ENCODE measurements around the gene GREM2. TPM values are rescaled to one million over a fixed set of nuclear protein-coding genes. Genes with fewer than 3 reads are reported as not detected.

GREM2 gene
- total RNA-seq, 4 donors from 2014 or later, result 0.10 to 0.75 (median 0.64) TPM

DNA sequence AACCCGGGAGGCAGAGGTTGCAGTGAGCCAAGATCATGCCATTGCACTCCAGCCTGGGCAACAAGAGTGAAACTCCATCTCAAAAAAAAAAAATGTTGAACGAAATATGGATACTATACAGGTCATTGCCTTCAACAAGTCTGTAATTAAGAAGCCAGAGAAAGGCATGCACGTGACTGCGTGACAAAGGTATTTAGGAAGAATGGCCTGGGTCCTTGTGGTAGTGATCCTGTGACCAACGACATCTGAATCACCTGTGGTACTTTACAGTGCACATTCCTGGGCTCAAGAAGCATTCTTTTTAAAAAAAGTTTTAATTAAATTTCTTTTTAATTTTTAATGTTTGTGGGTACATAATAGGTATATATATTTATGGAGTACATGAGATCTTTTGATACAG is 115.0 kb downstream of the GREM2 start:
- Histone ChIP-seq H3K4me1 (no peaks in the 10 kb centered on the region), H3K4me3 (no peak overlapping the region), H3K36me3 (no peaks in the 10 kb centered on the region), H3K27me3 (no peaks in the 10 kb centered on the region), H3K27ac (no peak overlapping the region), H3K9me3 (no peaks in the 10 kb centered on the region)
- intact Hi-C loops (cut with DNase I; ENCODE audit: low total_unique reads) (no loop called here), in situ Hi-C loops (cut with MboI; ENCODE audit: low sequenced_read_pairs in 4 of 4) (no loop called here)
- DNase-seq (no peak), ATAC-seq (no peak)
- TF ChIP-seq, protein P1, sequence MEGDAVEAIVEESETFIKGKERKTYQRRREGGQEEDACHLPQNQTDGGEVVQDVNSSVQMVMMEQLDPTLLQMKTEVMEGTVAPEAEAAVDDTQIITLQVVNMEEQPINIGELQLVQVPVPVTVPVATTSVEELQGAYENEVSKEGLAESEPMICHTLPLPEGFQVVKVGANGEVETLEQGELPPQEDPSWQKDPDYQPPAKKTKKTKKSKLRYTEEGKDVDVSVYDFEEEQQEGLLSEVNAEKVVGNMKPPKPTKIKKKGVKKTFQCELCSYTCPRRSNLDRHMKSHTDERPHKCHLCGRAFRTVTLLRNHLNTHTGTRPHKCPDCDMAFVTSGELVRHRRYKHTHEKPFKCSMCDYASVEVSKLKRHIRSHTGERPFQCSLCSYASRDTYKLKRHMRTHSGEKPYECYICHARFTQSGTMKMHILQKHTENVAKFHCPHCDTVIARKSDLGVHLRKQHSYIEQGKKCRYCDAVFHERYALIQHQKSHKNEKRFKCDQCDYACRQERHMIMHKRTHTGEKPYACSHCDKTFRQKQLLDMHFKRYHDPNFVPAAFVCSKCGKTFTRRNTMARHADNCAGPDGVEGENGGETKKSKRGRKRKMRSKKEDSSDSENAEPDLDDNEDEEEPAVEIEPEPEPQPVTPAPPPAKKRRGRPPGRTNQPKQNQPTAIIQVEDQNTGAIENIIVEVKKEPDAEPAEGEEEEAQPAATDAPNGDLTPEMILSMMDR (IDR thresholded peaks at IDR 0.05 in 4 of 5, conservative IDR thresholded peaks at IDR 0.05 in 1 of 5), result no peak
- no peak for TF ChIP-seq POLR2A (IDR thresholded peaks at IDR 0.05)

DNA sequence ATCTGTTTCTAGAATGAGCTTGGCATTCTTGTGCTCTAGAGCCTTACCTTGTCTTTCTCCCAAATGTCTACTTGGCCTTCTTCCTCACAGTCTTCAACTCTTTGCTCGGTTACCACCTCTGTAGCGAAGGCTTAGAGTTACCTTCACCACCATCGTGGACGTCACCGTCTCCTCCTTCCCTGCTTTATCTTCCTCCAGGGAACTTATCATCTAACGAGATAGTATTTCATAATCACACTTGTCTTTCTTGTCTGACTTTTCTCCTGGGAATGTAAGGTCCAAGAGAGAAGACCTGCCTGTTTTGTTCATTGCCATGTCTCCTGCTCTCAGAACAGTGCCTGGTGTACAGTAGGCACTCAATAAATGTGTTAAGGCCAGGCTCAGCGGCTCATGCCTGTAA is 115.6 kb downstream of the GREM2 start:
- DNase-seq, result no peak
- intact Hi-C loops (cut with DNase I; ENCODE audit: low total_unique reads) (no loop called here), in situ Hi-C loops (cut with MboI; ENCODE audit: low sequenced_read_pairs in 4 of 4) (no loop called here)
- no peaks in the 10 kb centered on the region for H3K27me3 ChIP-seq
- H3K36me3 ChIP-seq, result no peaks in the 10 kb centered on the region
- TF ChIP-seq POLR2A (IDR thresholded peaks at IDR 0.05), result no peak
- TF ChIP-seq, protein P1 (IDR thresholded peaks at IDR 0.05 in 4 of 5, conservative IDR thresholded peaks at IDR 0.05 in 1 of 5), result no peak
- H3K4me3 ChIP-seq, result no peak overlapping the region
- no peak for ATAC-seq
- H3K4me1 ChIP-seq, result no peaks in the 10 kb centered on the region
- no peak overlapping the region for H3K27ac ChIP-seq
- H3K9me3 ChIP-seq, result no peaks in the 10 kb centered on the region

DNA sequence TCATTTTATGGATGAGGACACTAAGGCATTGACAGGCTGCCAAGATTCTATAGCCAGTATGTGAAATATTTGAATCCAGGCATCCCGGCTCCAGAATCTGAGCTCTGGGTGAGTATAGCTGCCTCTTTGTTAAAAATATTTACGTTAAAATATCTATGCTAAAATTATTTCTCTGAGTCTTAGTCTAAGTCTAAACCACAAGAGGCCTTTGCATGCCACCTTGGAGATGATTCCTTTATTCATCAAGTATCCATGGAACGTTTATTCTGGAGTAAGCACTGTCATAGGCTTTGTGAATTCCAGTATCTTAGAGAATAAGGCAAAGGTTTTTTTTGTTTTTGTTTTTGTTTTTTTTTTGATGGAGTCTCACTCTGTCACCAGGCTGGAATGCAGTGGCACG is 116.4 kb downstream of the GREM2 start:
- intact Hi-C loops (cut with DNase I; ENCODE audit: low total_unique reads) (no loop called here), in situ Hi-C loops (cut with MboI; ENCODE audit: low sequenced_read_pairs in 4 of 4) (no loop called here)
- DNase-seq (no peak), ATAC-seq (no peak)
- TF ChIP-seq, protein P1 (IDR thresholded peaks at IDR 0.05 in 4 of 5, conservative IDR thresholded peaks at IDR 0.05 in 1 of 5), result no peak
- H3K9me3 ChIP-seq, result no peaks in the 10 kb centered on the region
- no peak overlapping the region for H3K27ac ChIP-seq
- no peaks in the 10 kb centered on the region for H3K27me3 ChIP-seq
- no peaks in the 10 kb centered on the region for H3K36me3 ChIP-seq
- no peaks in the 10 kb centered on the region for H3K4me1 ChIP-seq
- H3K4me3 ChIP-seq, result no peak overlapping the region

DNA sequence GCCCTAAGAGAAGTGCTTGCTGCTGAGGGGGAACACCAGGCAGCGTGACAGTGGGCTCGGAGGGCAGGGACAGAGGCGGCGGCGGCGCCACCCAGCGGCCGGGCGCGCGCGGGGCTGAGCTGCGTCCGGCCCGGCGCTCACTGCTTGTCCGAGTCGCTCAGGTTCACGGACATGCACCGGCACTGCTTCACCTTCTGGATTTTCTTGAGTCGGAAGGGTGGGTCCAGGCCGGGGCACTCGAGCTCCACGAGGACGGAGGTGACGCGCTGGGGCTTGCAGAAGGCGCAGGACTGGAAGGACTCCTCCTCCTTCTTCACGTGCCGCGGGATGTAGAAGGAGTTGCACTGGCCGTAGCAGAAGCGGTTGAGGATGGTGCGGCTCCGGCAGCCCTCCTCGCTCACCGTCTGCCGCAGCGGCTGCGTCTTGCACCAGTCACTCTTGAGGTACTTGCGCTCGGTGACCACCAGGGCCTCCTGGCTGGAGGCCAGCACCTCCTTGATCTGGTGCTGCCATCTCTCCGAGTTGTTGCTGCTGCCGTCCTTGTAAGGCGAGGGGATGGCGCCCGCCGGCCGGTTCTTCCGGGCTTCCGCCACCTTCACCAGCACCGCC is 119.0 kb downstream of the GREM2 start:
- in situ Hi-C loops (cut with MboI; ENCODE audit: low sequenced_read_pairs in 4 of 4) (no loop called here), intact Hi-C loops (cut with DNase I; ENCODE audit: low total_unique reads) (no loop called here)
- no peak for TF ChIP-seq POLR2A (IDR thresholded peaks at IDR 0.05)
- TF ChIP-seq, protein P1 (IDR thresholded peaks at IDR 0.05 in 4 of 5, conservative IDR thresholded peaks at IDR 0.05 in 1 of 5), result no peak
- Histone ChIP-seq H3K27me3 (no peaks in the 10 kb centered on the region), H3K9me3 (no peaks in the 10 kb centered on the region), H3K4me1 (no peaks in the 10 kb centered on the region), H3K4me3 (no peak overlapping the region), H3K27ac (no peak overlapping the region), H3K36me3 (no peaks in the 10 kb centered on the region)
- ATAC-seq, result no peak
- DNase-seq, result no peak

DNA sequence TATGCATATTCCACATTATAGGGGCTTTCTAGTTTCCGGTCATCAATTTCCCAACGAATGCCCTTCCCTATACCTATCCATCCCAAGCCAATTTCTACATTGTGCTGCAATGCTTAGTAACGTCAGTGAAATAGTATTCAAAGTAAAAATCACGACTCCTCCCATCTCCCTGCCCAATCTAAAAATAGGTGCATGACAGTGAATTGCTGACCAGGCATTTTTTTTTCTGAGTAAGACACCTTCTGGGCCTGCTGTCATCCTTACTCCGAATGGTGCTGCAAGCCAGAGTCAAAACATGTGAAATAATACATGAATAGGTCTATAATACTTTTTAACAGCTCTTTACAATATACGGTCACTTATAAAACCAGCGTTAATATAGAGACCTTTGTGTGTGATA is 120.2 kb downstream of the GREM2 start:
- in situ Hi-C loops (cut with MboI; ENCODE audit: low sequenced_read_pairs in 4 of 4), result no loop called here
- no peaks in the 10 kb centered on the region for H3K36me3 ChIP-seq
- intact Hi-C loops (cut with DNase I; ENCODE audit: low total_unique reads), result no loop called here
- H3K9me3 ChIP-seq, result no peaks in the 10 kb centered on the region
- ATAC-seq, result no peak
- no peak for DNase-seq
- no peaks in the 10 kb centered on the region for H3K27me3 ChIP-seq
- H3K27ac ChIP-seq, result no peak overlapping the region
- H3K4me1 ChIP-seq, result no peaks in the 10 kb centered on the region
- H3K4me3 ChIP-seq, result no peak overlapping the region
- no peak for TF ChIP-seq POLR2A (IDR thresholded peaks at IDR 0.05)
- TF ChIP-seq, protein P1 (IDR thresholded peaks at IDR 0.05 in 4 of 5, conservative IDR thresholded peaks at IDR 0.05 in 1 of 5), result no peak
